Activated CD4-positive, alpha-beta T cell treated with anti-CD3 and anti-CD28 coated beads, Interleukin-2, Interleukin-6, amounts not matched to agents 100 ng/mL and 50 ng/mL, durations not matched to agents 16 hours and 8 hours (primary cell): Measurements from ENCODE around the gene UPF2.

Experiments
- DNase-seq: peaks from one replicate; pipeline ENCODE4 v3.0.0-alpha.2; 2020

UPF2 gene

DNA sequence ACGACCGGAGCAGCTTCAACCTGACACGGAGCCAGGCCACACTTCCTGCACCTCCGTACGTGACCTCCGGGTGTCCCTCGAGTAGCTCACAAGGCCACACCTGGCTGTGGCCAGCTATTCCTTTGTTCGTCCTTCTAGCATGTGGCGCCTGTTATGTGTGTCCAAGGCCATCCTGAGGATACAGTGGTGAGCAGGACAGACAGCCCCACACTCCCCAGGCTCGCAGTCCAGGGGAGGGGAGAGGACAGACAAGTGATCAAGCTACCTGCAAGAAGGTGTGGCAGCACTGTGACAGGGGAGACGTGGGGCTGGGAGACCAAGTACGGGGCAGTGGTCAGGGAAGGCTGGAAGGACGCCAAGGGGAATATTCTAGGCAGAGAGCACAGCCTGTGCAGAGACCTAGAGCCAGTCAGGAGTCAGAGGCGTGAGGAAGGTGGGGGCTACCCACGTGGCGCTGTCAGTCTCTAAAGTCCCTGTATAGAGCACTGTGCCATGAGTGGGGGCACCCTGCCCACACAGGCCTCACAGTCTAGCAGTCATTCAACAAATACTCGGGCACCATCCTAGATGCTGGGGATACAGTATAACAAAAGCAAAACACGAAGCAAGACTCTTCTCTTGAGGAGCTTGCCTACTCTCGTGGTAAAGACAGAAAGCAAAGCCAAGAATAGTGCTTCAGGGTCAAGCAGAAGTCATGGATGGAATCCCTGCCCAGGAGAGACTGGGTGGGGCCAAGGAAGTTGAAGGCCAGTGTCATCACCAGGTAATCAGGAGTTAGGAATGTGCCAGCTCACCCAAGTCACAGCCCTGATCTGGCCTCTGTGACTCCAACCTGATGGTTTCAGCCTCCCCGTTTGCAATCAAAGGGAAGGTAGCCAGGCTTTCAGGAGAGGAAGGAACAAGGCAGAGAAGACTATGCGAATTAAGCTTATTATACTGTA is 160.9 kb downstream of the UPF2 start:
- no peak for DNase-seq

DNA sequence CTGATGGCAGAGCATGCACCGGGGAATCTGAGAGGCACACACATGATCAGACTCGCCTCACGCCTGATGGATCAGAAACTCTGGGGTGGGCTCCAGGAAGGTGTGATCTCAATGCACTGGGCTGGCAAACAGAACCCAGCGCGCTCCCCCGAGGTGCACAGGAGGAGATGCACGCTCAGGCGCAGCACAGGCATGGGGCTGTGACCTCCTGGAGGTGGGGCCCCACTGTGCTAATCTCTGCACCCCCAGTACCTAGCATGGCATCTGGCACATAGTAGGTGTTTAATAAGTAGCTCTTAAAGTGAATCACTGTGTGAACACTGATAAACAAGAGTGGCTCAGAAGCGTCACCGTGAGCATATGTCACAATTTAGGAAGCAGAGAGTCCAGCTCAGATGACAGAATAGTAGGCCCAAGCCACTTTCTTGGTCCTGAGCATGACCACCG is 161.6 kb downstream of the UPF2 start:
- DNase-seq, result no peak

GRCh38 chr10:11880151-11881029 is 162.2 kb downstream of the UPF2 start:
- no peak for DNase-seq

DNA sequence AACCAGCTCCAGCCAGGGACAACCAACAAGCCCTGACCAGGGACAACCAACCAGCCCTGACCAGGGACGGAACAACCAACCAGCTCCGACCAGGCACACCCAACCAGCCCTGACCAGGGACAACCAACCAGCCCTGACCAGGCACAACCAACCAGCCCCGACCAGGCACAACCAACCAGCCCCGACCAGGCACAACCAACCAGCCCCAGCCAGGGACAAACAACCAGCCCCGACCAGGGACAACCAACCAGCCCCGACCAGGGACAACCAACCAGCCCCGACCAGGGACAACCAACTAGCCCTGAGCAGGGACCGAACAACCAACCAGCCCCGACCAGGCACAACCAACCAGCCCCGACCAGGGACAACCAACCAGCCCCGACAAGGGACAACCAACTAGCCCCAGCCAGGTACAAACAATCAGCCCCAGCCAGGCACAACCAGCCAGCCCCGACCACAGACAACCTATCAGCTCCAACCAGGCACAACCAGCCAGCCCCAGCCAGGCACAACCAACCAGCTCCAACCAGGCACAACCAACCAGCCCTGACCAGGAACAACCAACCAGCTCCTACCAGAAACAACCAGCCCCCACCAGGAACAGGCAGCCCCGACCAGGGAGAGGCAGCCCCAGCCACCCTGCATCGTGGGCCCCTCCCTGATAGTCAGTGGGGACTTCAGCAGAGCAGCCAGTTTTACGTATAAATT is 163.1 kb downstream of the UPF2 start:
- DNase-seq, result no peak

DNA sequence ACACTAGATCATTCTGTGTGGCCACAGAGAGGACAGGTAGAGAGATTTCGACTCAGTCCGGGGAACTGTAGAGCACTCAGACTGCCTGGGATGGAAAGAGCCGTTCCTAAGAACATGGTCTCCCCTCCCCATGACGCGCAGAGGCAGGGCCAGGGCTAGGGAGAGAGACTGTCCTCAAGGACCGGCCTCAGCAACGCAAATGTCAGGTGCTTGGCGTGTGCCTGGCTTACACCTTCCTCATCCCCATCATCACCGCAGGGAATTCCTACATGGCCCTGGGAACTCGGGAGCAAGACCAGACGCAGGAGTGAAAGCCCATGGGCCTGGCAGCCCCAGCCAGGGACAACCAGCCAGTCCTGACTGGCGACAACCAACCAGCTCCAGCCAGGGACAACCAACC is 163.8 kb downstream of the UPF2 start:
- no peak for DNase-seq

DNA sequence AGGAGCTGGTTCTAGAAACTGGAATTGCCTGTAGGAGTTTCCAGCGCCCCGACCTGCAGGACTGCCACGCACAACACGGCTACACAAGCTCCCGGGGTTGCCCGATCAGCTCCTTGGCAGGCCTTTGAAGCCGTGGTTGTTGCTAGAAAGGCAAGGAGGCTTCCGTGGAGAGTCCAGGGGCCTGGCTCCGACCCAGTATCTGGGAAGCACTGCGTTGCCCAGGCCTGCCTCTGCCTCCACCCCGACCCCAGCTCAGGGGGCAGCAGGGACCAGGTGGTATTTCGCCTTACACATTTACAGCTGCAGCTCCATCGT is 165.1 kb downstream of the UPF2 start:
- DNase-seq, result no peak

GRCh38 chr10:11876805-11877590 is 165.6 kb downstream of the UPF2 start:
- DNase-seq, result no peak

DNA sequence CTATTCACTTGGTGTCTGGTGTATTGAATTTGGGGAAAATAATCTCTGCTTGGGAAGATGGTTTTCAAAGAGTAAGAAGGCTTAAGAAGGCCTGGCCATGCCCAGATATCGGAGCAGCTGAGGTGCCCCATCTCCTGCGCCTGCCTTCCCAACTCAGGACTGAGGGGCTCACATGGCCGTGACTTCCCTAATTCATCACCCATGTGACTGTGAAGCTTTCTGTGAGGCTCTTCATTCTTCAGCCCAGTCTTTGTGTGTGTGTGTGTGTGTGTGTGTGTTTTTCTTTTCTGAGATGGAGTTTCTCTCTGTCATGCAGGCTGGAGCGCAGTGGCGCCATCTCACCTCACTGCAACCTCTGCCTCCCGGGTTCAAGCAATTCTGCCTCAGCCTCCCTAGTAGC is 166.3 kb downstream of the UPF2 start:
- DNase-seq, result no peak

- no peak for DNase-seq
These were observed 166.9 kb downstream of the UPF2 start for GRCh38 chr10:11875494-11876281.

DNA sequence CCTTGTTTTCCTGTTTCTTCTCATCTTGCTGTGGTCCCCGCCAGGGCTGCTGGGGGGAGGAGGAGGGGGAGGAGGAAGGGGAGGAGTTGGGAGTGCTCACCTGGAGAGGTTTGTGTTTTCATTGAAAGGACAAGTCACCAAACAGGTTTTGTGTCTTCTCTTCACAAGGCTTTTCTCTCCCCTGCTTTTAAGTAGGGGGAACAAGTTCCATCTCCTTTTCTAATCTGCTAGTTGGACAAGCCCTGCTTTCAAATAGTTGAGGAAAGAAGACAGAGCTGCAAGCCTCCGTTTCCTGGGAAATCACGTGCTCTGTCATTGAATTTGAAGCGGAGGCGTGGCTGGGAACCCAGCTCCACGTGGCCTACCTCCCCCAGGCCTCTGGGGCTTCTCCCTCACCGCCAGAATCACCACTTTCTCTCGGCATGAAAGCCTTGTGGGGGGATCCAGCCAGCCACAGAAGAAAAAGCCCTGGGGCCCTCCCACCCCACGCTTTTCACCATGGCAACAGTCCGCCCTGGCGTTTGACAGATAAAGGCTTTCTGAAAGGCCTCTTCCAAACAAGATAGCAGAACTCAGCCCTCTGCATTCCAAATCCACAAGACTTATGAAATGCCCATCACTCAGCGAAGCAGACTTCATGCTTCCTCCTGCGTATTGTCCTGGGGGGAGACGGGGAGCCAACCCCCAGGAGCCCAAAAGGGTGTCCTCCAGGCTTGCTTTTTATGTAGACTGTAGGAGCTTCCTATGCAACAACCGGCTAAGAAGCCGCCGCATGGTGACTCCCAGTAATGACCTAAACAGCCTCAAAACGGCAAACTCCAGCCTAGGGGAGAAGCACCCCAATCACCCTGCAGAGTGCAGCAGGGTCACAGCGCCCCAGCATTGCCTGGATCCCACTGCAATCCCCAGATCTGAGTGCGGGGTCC is 167.8 kb downstream of the UPF2 start:
- DNase-seq, result peak; percentile 14

DNA sequence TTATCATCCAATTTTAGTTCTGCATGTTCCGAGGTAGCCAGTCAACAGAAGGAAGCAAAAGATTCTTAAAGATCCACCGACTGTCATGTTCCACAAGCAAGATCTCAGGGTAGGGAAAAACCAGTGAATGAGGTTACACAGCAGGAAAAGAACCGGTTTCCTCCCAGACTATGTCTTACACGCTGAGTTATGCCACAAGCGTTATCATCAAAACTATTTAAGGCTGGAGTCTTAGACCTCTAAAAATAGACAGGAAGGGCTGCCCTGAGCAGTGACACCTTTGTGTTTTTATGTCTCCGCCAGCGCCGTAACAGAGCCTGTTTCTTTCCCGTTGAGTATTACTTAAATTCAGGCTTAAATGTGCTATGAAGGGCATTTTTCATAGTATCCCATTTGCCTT is 171.1 kb downstream of the UPF2 start:
- no peak for DNase-seq

- DNase-seq, result no peak
These were observed 171.7 kb downstream of the UPF2 start for GRCh38 chr10:11870900-11871400.

GRCh38 chr10:11870461-11870780 is 172.2 kb downstream of the UPF2 start:
- DNase-seq, result no peak
